Measurements from ENCODE around the gene KBTBD13. TPM values are rescaled to one million over a fixed set of nuclear protein-coding genes. Genes with fewer than 3 reads are reported as not detected.

Gene KBTBD13
- total and polyA plus RNA-seq, 3 donors from 2014 or later: 1.2 to 3.4 (median 2.4) TPM

- DNase-seq: peak; percentile 92
- peaks cover under 1% of the 10 kb centered on the region for H3K4me1 ChIP-seq
- 25 to 44% methylated on average over 19 of the region's 19 CpGs for WGBS, 2 donors
- intact Hi-C loops (cut with DNase I; ENCODE audit: low total_unique reads): no loop called here
- H3K36me3 ChIP-seq (ENCODE audit: low read depth, missing control alignments): no peaks in the 10 kb centered on the region
- TF ChIP-seq CTCF (IDR thresholded peaks at IDR 0.05) (no peak), POLR2A (IDR thresholded peaks at IDR 0.05) (no peak)
- H3K4me3 ChIP-seq: peak overlapping the region; percentile 2 to 44
- H3K9me3 ChIP-seq: no peaks in the 10 kb centered on the region
- H3K27me3 ChIP-seq: no peaks in the 10 kb centered on the region
- H3K27ac ChIP-seq: no peak overlapping the region
Observed at GRCh38 chr15:65049418-65049840, 27.1 kb upstream of the KBTBD13 start.

GRCh38 chr15:65050270-65050669 lies 26.3 kb upstream of the KBTBD13 start:
- no peaks in the 10 kb centered on the region for H3K9me3 ChIP-seq
- H3K27me3 ChIP-seq: no peaks in the 10 kb centered on the region
- no peaks in the 10 kb centered on the region for H3K36me3 ChIP-seq (ENCODE audit: low read depth, missing control alignments)
- H3K27ac ChIP-seq: no peak overlapping the region
- WGBS, 2 donors: 53 to 71% methylated on average over 4 of the region's 4 CpGs
- intact Hi-C loops (cut with DNase I; ENCODE audit: low total_unique reads): no loop called here
- H3K4me1 ChIP-seq: peaks cover 9% of the 10 kb centered on the region
- DNase-seq: no peak
- TF ChIP-seq CTCF (IDR thresholded peaks at IDR 0.05): no peak
- no peak for TF ChIP-seq POLR2A (IDR thresholded peaks at IDR 0.05)
- no peak overlapping the region for H3K4me3 ChIP-seq

GRCh38 chr15:65051266-65051665 lies 25.3 kb upstream of the KBTBD13 start:
- Histone ChIP-seq H3K27ac (no peak overlapping the region), H3K27me3 (no peaks in the 10 kb centered on the region)

GRCh38 chr15:65052956-65053355 lies 23.6 kb upstream of the KBTBD13 start:
- peaks cover 14% of the 10 kb centered on the region for H3K4me1 ChIP-seq
- 77 to 81% methylated on average over 2 of the region's 2 CpGs for WGBS, 2 donors
- H3K9me3 ChIP-seq: no peaks in the 10 kb centered on the region
- H3K27ac ChIP-seq: no peak overlapping the region
- no peak for DNase-seq
- H3K27me3 ChIP-seq: no peaks in the 10 kb centered on the region
- no peak overlapping the region for H3K4me3 ChIP-seq
- no peak for TF ChIP-seq POLR2A (IDR thresholded peaks at IDR 0.05)
- TF ChIP-seq CTCF (IDR thresholded peaks at IDR 0.05): no peak
- intact Hi-C loops (cut with DNase I; ENCODE audit: low total_unique reads): no loop called here
- H3K36me3 ChIP-seq (ENCODE audit: low read depth, missing control alignments): no peaks in the 10 kb centered on the region

More at GRCh38 chr15:65051266-65051665, 25.3 kb upstream of the KBTBD13 start:
- no peak for DNase-seq
- H3K9me3 ChIP-seq: no peaks in the 10 kb centered on the region
- peaks cover 13% of the 10 kb centered on the region for H3K4me1 ChIP-seq
- TF ChIP-seq CTCF (IDR thresholded peaks at IDR 0.05) (no peak), POLR2A (IDR thresholded peaks at IDR 0.05) (no peak)
- intact Hi-C loops (cut with DNase I; ENCODE audit: low total_unique reads): no loop called here
- WGBS, 2 donors: 49 to 50% methylated on average over 2 of the region's 2 CpGs
- H3K36me3 ChIP-seq (ENCODE audit: low read depth, missing control alignments): no peaks in the 10 kb centered on the region
- H3K4me3 ChIP-seq: no peak overlapping the region

Measured in testis (tissue), 3 donors.